HUDEP-2 (cell line): ENCODE data around the gene SLC35C1.
A peak's percentile ranks its signal among the peaks of the same experiment; 100 is the strongest.

Source experiments
- DNase-seq, 76 experiments: peaks; one replicate each; lab custom pipeline; 2025; ENCODE audit not compliant: unreplicated experiment in 76 of 76; lab: John Stamatoyannopoulos, UW

SLC35C1 gene

DNA sequence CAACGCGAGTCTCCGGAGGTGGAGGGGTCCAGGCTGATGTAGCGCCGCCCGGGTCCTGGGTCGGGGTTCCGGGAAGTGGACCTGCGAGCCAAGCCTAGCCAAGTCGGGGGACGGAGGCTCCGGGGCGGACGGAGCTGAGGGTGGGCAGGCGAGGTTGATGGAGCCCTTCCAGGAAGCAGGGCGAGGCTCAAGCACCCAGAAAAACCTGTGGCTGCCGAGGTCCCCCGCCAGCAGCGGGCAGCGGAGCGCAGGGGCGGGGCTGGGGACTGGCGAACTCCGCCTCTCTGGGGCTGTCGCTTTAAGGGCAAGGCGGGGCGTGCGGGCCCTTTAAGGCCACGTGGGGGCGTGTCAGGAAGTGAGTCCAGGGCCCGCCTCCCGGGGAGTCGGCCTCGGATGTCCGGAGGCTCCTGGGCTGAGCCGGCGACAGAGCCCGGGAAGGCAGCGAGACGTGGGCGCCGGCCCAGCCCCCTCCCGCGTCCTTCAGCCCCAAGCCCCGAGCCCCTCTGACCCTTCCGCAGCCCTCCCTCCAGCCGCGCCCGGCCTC, at the start of gene SLC35C1:
SLC35C1 (plus strand) TSS at position 389 of the 544 bp plus-strand sequence. CDS start 653 bp downstream, outside the sequence.
- DNase-seq = peak in 74 of 76 experiments; percentile 44 to 96 (median 88)

DNA sequence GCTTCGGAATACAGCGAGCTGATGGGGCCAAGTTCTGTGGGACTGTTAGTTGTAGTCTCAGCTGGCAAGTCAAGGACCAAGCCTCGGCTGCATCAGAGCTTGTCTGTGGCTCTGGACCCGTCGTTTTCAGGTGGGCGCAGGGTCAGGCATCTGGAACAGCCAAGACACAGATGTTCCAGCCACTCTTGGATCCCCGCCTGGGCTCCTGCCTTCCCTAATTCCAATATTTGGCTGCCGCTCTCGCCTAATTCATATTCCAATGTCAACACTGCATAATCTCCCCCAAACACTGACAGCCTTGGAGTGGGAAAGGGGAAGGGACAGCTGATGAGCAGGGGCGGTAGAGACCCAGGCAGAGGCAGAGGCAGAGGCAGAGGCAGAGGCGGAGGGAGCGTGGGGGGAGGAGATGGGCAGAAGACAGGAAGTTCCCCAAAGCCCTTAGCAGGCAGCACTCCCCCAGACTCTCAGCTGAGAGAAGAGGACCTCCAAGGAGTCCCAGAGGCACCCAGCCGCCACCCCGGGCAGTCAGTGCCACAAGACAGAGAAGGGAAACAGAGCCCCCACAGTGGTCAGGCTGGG, 49.6 kb upstream of the SLC35C1 start:
- DNase-seq = no peak

DNA sequence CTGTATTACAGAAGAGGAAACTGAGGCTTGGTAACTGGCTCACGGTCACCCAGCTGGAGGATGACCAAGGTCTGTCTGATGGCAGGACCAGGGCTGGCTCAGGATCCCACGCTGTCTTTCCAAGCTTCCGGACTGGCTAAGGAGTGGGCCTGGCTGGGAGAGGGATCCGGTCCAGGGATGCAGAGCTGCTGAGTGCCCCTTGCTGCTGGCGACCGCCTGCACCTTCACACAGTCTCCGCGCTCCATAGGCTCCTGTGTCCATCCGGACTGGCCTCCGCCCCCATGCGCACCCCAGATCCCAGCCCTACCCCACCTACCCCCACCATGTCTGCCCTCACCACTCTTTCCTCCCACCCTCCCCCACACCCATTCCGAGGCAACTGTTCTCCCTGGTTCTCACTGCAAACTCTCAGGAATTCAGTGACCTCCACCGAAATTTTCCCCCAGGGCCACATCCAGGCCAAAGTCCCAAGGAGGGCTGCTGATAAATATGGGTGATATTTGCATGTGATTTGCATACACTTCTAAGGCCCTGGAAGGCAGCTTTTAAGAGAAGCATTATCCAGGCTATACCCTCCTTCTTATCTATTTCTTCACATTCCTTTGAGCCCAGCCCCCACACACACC, 48.5 kb upstream of the SLC35C1 start:
- no peak for DNase-seq

DNA sequence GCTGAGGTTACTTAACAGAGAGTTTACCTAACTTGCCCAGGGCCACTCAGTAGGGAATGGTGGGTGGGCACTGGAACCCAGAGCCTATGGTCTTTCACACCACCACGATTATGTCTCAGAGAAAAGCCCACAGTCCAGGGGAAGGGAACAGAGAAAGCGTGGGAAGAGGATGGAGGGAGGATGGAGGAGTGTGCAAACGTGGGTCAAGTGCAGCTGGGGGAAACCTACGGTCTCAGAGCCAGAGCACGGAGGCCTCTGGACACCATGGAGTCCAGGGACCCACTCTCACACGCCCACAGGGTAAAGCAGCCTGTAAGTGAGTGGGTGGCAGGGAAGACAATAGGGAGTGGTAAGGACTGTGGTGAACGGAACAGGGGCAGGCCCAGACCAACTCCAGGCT, 47.3 kb upstream of the SLC35C1 start:
- no peak for DNase-seq

DNA sequence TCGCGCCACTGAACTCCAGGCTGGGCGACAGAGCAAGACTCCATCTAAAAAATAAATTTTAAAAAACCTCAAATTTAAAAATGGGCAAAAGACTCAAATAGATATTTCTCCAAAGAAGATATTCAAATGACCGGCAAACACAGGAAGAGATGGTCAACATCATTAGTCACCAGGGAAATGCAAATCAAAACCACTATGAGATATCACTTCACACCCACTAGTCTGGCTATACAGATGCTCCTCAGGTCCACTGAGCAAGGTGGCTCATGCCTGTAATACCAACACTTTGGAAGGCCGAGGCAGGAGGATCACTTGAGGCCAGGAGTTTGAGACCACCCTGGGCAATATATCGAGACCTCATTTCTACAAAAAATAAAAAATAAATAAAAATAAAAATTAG, 43.3 kb upstream of the SLC35C1 start:
- no peak for DNase-seq

DNA sequence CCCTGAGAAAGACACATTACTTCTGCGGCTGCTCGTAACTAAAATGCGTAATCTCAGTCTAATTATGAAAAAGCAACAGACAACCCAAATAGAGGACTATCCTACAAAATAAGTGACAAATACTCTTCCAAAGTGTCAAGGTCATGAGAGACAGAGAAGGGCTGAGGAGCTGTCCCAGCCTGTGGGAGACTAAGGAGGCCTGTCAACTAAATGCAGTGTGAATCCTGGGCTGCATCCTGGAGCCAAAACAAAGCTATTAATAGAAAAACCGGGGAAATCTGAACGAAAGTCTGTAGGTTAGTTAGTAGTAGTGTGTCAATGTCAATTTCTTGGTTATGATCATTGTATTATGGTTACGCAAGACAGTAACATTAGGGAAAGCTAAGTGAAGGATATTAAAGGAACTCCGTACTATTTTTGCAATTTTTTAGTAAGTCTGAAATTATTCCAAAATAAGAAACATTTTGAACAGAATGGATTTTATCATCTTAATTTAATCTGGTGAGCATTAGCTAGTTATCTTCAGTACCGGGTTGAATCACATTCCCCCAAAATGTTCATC, 39.8 kb upstream of the SLC35C1 start:
- DNase-seq = no peak

DNA sequence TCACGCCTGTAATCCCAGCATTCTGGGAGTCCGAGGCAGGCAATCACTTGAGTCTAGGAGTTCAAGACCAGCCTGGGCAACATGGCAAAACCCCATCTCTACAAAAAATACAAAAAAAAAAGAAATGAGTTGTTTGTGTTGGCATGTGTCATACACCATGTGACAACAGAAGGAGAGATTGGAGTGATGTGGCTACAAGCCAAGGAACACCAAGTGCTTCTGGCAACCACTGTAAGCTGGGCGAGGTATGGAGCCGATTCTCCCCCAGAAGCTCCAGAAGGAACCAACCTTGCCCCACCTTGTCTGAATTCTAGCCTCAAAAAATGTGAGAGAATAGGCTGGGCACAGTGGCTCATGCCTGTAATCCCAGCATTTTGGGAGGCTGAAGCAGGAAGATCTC, 39.1 kb upstream of the SLC35C1 start:
- peak in 16 of 76 experiments; percentile 0 to 37 (median 13) for DNase-seq

DNA sequence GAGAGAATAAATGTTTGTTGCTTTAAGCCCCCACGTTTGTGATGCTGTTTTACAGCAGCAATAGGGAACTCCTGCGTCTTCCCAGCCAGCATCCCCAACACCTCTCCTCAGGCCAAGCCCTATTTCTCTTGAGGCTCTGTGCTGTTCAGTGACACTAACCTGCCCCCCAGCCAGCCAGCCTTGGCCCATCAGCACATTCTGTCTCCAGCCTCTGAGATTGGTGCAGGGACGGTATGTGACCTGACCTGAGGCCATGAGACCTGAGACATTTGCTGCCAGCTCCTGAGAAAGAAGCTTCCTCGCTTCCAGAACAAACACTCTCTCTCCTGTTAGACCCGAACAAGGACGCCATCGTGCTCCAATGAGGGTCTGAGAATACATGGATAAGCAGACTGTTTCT, 38.5 kb upstream of the SLC35C1 start:
- DNase-seq = no peak

DNA sequence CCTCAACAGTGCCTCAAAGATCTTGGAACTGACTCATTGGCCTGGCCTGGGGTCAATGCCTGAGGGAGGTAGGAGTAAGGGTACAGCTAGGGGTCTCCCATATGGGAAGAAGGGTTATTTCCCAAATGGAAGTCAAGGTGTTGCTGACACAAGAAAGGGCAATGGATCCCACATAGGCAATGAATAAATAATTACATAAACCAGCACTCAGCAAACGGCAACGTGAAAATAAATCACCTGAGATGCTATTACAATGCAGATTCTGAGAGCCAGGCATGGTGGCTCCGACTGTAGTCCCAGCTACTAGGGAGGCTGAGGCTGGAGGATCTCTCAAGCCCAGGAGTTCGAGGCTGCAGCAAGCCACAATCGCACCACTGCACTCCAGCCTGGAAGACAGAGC, 36.5 kb upstream of the SLC35C1 start:
- no peak for DNase-seq

DNA sequence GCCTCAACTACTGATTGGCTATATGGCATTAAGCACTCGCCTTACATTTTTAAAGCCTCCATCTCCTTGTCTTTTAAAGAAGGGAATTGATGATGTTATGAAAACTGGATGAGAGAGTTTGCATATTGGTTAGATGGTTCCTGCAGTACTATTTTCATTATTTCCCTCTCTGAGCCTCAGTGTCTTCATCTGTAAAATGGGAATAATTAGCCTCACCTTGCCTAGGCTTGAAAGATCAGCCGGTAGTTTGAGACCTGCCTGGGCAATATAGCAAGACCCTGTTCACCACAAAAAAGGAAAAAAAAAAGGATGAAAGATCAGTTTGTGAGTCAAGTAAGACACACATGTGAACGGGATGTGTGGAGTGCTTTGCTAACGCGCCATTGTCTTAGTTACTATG, 35.0 kb upstream of the SLC35C1 start:
- DNase-seq = no peak

DNA sequence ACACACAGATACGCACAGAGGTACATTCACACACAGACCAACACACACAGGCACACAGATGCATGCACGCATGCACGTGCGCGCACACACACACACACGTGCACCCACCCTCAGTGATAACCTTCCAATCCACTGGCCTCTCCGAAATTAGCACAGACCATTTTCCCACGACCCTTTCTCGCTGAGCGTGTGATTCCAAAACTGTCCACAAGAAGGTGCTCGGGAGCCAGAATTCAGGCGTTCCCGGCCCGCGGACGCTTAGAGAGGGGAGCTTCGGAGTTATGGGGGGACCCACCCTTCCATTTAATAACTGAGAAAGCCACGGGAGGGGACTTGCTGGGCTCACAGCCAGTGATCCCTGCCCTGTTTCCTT, 33.8 kb upstream of the SLC35C1 start:
- peak in 49 of 76 experiments; percentile 6 to 79 (median 36) for DNase-seq

DNA sequence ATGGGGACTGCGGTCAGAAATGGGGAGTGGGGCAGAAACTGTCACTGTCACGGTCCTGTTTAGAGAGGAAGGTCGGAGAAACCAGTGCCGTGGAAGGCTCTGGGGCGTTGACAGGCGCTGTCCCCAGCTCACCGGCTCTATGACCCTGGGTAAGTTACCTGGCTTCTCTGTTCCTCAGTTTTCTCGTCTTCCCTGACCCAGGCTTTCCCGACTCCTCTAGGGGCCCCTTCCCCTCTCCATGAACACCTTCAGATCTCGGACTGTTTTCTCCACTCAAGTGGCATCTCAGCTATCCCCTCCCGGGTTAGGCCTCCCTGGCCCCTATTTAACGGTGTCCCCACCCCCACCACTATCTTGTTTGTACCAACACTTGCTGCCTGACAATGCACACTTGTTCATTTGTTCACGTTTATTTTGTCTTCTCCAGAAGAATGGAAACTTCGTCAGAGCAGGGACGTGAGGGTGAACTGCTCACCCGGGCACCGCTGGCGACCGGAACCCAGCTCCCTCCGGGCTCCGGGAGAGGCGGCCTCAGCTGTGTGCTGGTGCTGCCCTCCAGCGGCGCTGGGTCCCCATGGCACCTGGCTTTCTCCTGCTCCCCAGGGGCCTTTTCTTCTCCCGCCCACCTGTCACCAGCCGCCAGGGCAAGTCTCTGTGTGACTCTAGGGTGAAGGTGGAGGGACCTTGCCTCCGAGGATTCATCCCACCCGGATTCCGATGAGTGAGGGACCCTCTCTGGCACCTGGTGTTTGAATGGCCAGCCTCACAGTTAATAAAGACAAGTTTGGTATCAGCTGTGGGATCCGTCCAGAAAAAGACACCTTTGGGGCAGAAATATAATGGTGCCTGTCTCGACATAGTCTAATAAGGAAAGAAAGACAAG, 33.1 kb upstream of the SLC35C1 start:
- DNase-seq = peak in 72 of 76 experiments; percentile 6 to 84 (median 63)

DNA sequence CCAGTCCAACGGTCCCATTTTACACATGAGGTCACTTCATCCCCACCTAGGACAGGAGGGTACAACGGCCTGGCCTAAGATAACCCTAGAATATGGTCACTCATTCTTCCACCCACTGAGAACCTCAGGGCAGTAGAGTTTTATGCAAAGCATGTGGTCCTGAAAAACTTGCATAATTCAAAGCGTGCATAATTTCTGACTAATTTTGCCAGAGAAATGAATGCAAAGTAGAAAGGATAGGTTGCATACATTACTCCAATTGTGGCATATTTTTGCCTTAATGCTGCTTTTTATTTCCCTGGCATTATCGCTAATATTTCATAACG, 32.5 kb upstream of the SLC35C1 start:
- no peak for DNase-seq

DNA sequence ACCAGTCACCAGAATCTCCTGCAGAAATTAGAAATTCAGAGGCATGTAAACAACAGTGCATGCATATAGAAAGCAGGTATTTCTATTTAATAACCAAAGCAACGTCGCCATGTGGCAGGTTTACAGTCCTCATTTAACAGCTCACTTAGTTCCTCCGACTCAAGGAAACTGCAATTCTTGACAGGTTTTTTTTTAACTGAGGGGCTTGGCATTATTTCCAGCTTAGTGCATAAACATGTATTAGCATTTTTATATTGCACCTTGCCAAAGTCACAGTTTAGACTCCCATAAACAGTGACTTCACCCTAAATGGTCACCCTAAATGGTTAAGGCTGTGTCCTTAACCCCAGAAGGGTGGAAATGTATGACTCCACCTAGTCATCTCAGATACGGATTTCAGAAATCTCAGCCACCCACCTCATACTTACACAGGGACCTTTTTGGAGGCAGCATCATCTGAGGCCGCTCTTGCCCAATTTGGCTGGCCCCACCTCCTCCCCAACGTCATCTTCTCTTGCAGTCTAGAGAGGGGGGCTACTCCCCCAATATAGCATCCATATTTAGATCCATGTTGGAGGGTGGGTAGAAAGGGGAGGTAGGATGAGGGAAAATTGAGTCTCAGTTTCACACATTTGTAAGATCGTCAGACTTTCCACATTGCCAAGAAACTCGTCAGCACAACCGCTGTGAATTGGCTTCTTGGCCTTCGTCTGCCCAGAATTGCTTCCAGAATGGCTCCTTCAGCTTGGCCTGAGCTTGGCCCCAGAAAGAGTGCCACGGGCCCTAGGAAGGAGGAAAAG, 31.8 kb upstream of the SLC35C1 start:
- no peak for DNase-seq

DNA sequence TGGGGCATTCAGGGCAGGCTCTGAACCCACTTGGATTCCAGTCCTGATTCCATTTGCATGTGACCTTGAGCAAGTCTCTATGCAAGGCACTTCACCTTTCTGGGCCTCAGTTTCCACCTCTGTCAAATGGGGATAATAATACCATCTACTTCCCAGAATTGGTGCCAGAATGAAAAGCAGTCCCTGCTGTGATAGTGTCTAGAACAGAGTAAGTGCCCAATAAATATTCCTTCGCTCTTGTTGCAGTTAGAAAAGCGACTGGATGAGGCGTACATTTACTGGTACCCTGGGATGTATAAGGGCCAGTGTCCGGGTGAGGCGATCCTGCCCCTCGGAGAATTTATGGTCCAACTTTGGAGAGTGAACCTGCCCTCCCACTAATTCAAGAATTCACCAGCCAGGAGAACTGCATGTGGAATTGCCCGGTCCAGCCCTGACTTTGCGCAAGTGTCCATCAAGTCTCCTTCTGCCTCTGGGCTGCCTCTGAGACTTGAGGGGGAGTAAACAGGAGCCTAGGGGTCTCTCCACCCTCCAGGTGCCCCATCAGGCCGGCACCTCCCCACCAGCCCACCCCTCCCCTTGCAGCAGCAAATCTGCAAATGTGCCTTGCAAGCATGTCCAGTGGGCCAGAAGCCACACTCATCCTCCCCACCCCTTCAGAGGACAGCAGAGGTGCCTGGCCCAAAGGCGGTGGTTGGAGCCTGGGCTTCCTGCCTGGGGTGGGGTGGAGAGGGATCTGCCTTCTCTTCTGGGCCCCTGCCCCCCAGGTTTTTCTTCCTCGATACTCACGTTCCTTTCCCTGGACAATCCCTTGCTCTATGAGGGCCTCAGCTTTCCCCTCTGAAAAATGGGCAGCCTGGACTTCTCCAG, 30.9 kb upstream of the SLC35C1 start:
- DNase-seq = no peak

DNA sequence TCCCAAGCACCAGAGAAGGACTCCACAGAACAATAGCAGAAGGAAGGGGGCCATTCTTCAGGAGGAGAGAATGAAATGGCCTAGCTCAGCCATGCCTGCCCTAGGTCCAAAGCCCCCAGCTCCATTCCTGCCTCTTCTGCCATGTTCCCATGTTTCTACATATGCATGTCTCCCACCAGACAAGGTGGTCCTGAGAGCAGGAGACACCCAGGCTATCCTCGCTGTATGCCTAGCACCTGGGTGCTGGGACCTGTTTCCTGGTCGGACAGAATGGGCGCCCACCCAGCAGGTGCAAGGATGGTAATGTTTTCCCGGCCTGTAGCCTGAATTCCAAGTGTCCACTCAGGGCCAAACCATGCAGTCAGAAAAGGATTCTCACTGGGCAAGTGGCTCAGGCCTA, 30.2 kb upstream of the SLC35C1 start:
- DNase-seq = no peak

DNA sequence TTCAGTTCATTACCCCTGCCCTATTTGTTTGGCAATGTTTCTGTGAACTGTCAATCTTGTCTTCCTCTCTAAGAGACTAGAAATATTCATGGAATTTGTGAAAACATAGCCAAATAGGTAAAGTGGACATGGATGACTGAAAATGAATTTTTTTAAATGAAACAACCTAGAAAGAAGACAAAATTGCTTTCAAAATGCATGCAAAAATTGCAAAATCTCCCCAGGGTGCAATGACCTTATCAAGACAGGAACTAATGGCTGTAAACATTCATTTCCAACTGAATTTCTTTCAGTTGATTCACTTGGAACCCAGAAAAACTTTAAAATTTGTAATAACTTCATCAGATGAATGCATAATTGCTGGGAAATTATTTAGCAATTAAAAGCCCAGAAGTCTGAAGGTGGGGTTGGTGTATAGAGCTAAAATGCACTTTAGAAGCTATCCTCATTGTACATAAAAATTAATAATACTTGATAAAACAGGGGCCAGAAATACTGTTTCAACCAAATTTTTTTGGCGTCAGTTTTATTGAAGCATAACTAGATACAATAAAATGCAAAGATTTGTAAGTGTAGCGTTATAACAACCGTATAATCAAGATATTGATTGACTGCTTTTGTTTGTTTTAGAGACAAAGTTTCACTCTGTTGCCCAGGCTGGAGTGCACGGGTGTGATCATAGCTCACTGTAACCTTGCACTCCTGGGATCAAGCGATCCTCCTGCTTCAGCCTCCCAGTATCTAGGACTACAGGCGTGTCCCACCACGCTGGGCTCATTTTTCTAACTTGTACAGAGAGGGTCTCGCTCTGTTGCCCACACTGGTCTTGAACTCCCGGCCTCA, 27.6 kb upstream of the SLC35C1 start:
- DNase-seq = no peak

DNA sequence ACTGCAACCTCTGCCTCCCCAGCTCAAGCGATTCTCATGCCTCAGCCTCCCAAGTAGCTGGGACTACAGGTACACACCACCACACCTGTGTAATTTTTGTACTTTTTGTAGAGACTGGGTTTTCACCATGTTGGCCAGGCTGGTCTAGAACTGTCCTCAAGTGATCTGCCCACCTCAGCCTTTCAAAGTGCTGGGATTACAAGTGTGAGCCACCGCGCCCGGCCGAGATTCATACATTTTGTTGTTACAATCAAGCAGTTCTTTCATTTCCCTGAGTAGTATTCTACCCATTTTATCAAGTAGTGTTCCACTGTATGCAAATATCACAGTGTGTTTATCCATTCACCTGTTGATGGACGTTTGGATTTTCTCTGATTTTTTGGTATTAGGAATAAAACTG, 26.6 kb upstream of the SLC35C1 start:
- no peak for DNase-seq

DNA sequence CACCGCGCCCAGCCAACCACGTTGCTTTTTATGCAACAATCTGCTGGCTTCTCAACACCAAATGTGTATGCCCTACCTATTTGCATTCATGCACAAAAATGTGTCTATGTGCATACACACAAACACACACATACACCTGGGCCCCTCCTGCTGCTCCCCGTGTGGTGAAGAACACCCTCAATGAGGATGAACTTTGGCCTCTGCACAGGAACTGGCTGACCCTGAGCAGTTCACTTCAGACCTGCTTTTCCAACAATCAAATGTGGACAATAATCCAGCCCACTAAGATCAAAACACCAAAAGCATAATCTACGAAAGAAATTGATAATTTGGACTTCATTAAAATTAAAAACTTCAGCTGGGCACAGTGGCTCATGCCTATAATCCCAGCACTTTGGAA, 25.3 kb upstream of the SLC35C1 start:
- DNase-seq = no peak
